ENCODE measurements around the gene CZIB.

DNA sequence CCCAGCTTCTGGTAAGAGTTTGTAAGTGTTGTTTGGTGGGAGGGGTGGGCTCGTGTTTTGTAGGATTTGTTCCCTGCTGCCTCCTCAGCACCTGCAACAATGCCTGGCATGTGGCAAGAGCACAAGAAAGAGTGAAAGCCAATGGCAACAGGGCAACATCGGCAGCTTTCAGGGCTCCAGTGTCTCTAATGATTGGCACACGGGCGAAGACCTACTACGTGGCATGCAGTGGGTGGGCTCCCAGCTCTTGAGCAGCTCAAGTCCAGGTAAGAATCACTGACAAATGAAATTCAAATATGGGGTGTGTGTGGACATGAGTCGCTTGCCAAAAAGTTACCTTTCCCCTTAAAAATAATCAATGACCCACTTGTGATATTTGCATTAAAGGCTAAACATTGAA lies 54.1 kb downstream of the CZIB start:
- TF ChIP-seq YY1 (IDR thresholded peaks at IDR 0.05; ENCODE audit: insufficient read depth, insufficient read length) = no peak
- TF ChIP-seq ZNF274 (IDR thresholded peaks at IDR 0.05; ENCODE audit: low read depth, low read length) = no peak
- TF ChIP-seq SUZ12 (IDR thresholded peaks at IDR 0.05; ENCODE audit: extremely low read depth, insufficient read depth, insufficient read length) = no peak
